GM12878 (cell line): ENCODE data around the gene TSPAN11. TPM values are rescaled to one million over a fixed set of nuclear protein-coding genes. Genes with fewer than 3 reads are reported as not detected.

Experiments
- ATAC-seq: fragments of 200-7000 bp; cut with Tn5 transposase; 3 replicates; pipeline ENCODE4 v1.9.1; 2020; ENCODE audit warnings: mild to moderate bottlenecking, moderate library complexity
- BruUV-seq: library from RNA; stranded (reverse); fragments of 400-500 nt; replicated peaks from 2 replicates; lab custom pipeline; 2021; lab: Mats Ljungman, UMichigan
- CTCF ChIA-PET: fragments of 300-600 bp; sonication (Branson Sonifier 250); formaldehyde crosslinking; extraction: SDS; loops from one replicate; lab custom pipeline; 2021; ENCODE audit warnings: inconsistent platforms; lab: Yijun Ruan, JAX
- POLR2A ChIA-PET: fragments of 350-600 bp; formaldehyde crosslinking; extraction: SDS; loops from one replicate; lab custom pipeline; 2021; ENCODE audit warnings: inconsistent platforms; lab: Charles Lee
- RAD21 ChIA-PET: fragments of 300-600 bp; sonication (Branson Sonifier 250); formaldehyde crosslinking; loops from one replicate; lab custom pipeline; 2023; ENCODE audit warnings: antibody characterized with exemption; ENCODE audit not compliant: unreplicated experiment; lab: Charles Lee
- SMC1A ChIA-PET: fragments of 300-600 bp; sonication (Branson Sonifier 250); formaldehyde crosslinking; loops from one replicate; lab custom pipeline; 2023; ENCODE audit not compliant: unreplicated experiment, uncharacterized antibody; lab: Charles Lee
- DNase-seq: peaks from one replicate; pipeline ENCODE4 v3.0.0-alpha.2; 2011; ENCODE audit warnings: low read depth, low spot score
- FAIRE-seq: peaks from 3 replicates; lab custom pipeline; 2011; peaks lifted over from hg19 to GRCh38; lab: Jason Lieb, UNC
- H2AFZ ChIP-seq: 2 replicates; pipeline ENCODE4 v1.6.0; 2011; ENCODE audit warnings: low read depth, low read length, control low read depth; ENCODE audit not compliant: control insufficient read depth
- H3K27ac ChIP-seq: 2 replicates; pipeline ENCODE4 v1.5.1; 2011; ENCODE audit warnings: control low read depth; ENCODE audit not compliant: control insufficient read depth, insufficient read depth
- H3K27me3 ChIP-seq, 2 experiments: replicated peaks in 1 of 2; 2 replicates each; pipeline versions ENCODE4 v1.6.0 to v1.6.1; 2011; ENCODE audit warnings: low read length in 1 of 2; ENCODE audit not compliant: control insufficient read depth in 2 of 2, insufficient read depth in 2 of 2
- H3K36me3 ChIP-seq, 2 experiments: 2 replicates each; pipeline ENCODE4 v1.5.1; 2011; ENCODE audit warnings: low read length in 1 of 2; ENCODE audit not compliant: control insufficient read depth in 2 of 2, insufficient read depth in 2 of 2
- H3K4me1 ChIP-seq: 2 replicates; pipeline ENCODE4 v1.6.1; 2011; ENCODE audit warnings: mild to moderate bottlenecking, low read length, moderate library complexity, mixed read lengths; ENCODE audit not compliant: control insufficient read depth, insufficient read depth
- H3K4me2 ChIP-seq: 2 replicates; pipeline ENCODE4 v1.6.0; 2011; ENCODE audit warnings: control low read depth; ENCODE audit not compliant: control insufficient read depth, insufficient read depth
- H3K4me3 ChIP-seq: fragments of 200-600 bp; sonication (generic); 2 replicates; pipeline ENCODE4 v1.5.1; 2016
- H3K79me2 ChIP-seq: 2 replicates; pipeline ENCODE4 v1.6.0; 2011; ENCODE audit warnings: low read length; ENCODE audit not compliant: control insufficient read depth, insufficient read depth
- H3K9ac ChIP-seq: 2 replicates; pipeline ENCODE4 v1.8.0; 2011; ENCODE audit warnings: low read length, control low read depth, mixed read lengths; ENCODE audit not compliant: control insufficient read depth, insufficient read depth
- H3K9me3 ChIP-seq: replicated peaks from 3 replicates; pipeline ENCODE4 v1.5.1; 2011; ENCODE audit warnings: mild to moderate bottlenecking, low read length; ENCODE audit not compliant: control insufficient read depth, insufficient read depth
- H4K20me1 ChIP-seq: 2 replicates; pipeline ENCODE4 v1.6.0; 2011; ENCODE audit not compliant: control insufficient read depth, insufficient read depth
- E2F8 ChIP-seq: fragments of 450-650 bp; IDR thresholded peaks from 2 replicates; pipeline ENCODE4 v1.6.1; 2018; ENCODE audit warnings: mild to moderate bottlenecking, low read depth, moderate library complexity; ENCODE audit not compliant: partially characterized antibody
- FOXK2 ChIP-seq: fragments of 450-650 bp; IDR thresholded peaks from 2 replicates; pipeline ENCODE4 v1.6.1; 2017; ENCODE audit warnings: mild to moderate bottlenecking, moderate library complexity
- JUND ChIP-seq: IDR thresholded peaks from 2 replicates; pipeline ENCODE4 v1.6.1; 2012; ENCODE audit warnings: low read depth, mild to moderate bottlenecking, low read length, improper control_type of control experiment, moderate library complexity
- KDM1A ChIP-seq: fragments of 200-600 bp; sonication (generic); IDR thresholded peaks from 2 replicates; pipeline ENCODE4 v1.6.1; 2016; ENCODE audit warnings: borderline replicate concordance
- RFX5 ChIP-seq: IDR thresholded peaks from 2 replicates; pipeline ENCODE4 v1.6.1; 2011; ENCODE audit warnings: low read depth, low read length, improper control_type of control experiment
- SRF ChIP-seq, 2 experiments: IDR thresholded peaks; 2 replicates each; pipeline ENCODE4 v1.6.1; 2011; ENCODE audit warnings: low read depth in 2 of 2, low read length in 2 of 2, mild to moderate bottlenecking in 1 of 2, moderate library complexity in 1 of 2
- TAF1 ChIP-seq: IDR thresholded peaks from 2 replicates; pipeline ENCODE4 v1.6.1; 2011; ENCODE audit warnings: mild to moderate bottlenecking, low read depth, low read length, borderline replicate concordance
- ZBTB11 ChIP-seq: fragments of 450-650 bp; formaldehyde crosslinking; IDR thresholded peaks from 2 replicates; pipeline ENCODE4 v1.5.0; 2022; ENCODE audit warnings: mild to moderate bottlenecking, missing genetic modification characterization
- ZNF384 ChIP-seq: IDR thresholded peaks from 2 replicates; pipeline ENCODE4 v1.6.1; 2012; ENCODE audit warnings: low read depth, mild to moderate bottlenecking, low read length, improper control_type of control experiment, borderline replicate concordance
- WGBS: methylation state at CpG from one replicate; pipeline ENCODE4 v1.1.6; 2016; ENCODE audit warnings: low lambda C conversion rate; ENCODE audit not compliant: insufficient replicate concordance, insufficient coverage; ENCODE audit errors: missing lambda C conversion rate; 5-methylcytosine and 5-hydroxymethylcytosine counted together
- in situ Hi-C: fragments of 300-500 bp; cut with MboI; formaldehyde crosslinking; loops from 9 replicates; pipeline ENCODE4 v1.14.3; 2018; ENCODE audit warnings: mixed read lengths
- intact Hi-C: fragments of 100-400 bp; cut with micrococcal nuclease; formaldehyde crosslinking; loops from one replicate; pipeline ENCODE4 v1.14.2; 2022; ENCODE audit not compliant: unreplicated experiment
- polyA plus RNA-seq, 11 experiments: library from polyadenylated mRNA; depleted of rRNA in 4 of 11; unstranded in 6 of 11; stranded (reverse) in 5 of 11; fragments of >200 nt; fragmentation: Nextera tagmentation in 4 of 11; fragmentation: Illumina TruSeq in 1 of 11; extraction: Ambion mirVana in 4 of 11; extraction: Trizol in 1 of 11; gene quantifications; 1 replicate in 1 of 11; 2 replicates in 10 of 11; pipeline versions ENCODE4 v1.2.1 to v1.2.3, GENCODE V29; 2011 to 2016; ENCODE audit warnings: inconsistent platforms in 2 of 11, missing spikeins in 2 of 11, low read depth in 1 of 11
- total RNA-seq, 4 experiments: library from RNA; depleted of rRNA in 3 of 4; stranded (reverse); fragments of >200 nt in 3 of 4; fragmentation: Illumina TruSeq in 1 of 4; extraction: Trizol in 1 of 4; gene quantifications; 2 replicates each; pipeline versions ENCODE4 v1.2.1 to v1.2.3, GENCODE V29; 2013 to 2021

The TSPAN11 gene
- total and polyA plus RNA-seq, 10 of the 15 experiments (the other 5 are each of a cell fraction or from before 2014, with no cell fraction given): under 0.01 to 0.27 (median 0.04) TPM; not detected in 6

- Histone ChIP-seq H3K27ac (no peak overlapping the region), H2AFZ (no peak overlapping the region), H3K27me3 (no peaks in the 10 kb centered on the region), H3K79me2 (no peaks in the 10 kb centered on the region), H4K20me1 (no peaks in the 10 kb centered on the region), H3K4me1 (peaks cover 5% of the 10 kb centered on the region), H3K9me3 (no peaks in the 10 kb centered on the region), H3K9ac (no peak overlapping the region), H3K36me3 (no peaks in the 10 kb centered on the region), H3K4me2 (no peak overlapping the region), H3K4me3 (no peak overlapping the region)
- POLR2A ChIA-PET: no interaction called here
- no TSS peak for BruUV-seq
- CTCF ChIA-PET: no interaction called here
- DNase-seq (no peak), ATAC-seq (no peak), FAIRE-seq (no peak)
- intact Hi-C loops: no loop called here
- in situ Hi-C loops: no loop called here
- SMC1A ChIA-PET: no interaction called here
- no peak for TF ChIP-seq RFX5
- no peak for TF ChIP-seq TAF1
- TF ChIP-seq E2F8: no peak
- TF ChIP-seq JUND: no peak
- TF ChIP-seq SRF (IDR thresholded peaks at IDR 0.05; ENCODE audit: low read depth in 2 of 2, low read length in 2 of 2): no peak
- no peak for TF ChIP-seq ZBTB11 (CRISPR knock-in tag)
- TF ChIP-seq ZNF384: no peak
- no peak for TF ChIP-seq FOXK2
- no peak for TF ChIP-seq KDM1A
- RAD21 ChIA-PET: no interaction called here
- 3% methylated on average over 3 of the region's 3 CpGs for WGBS
Measured at GRCh38 chr12:30908722-30909348, 17.7 kb upstream of the TSPAN11 start.
